WTC11 (cell line): ENCODE data around the gene GSK3B. TPM values are rescaled to one million over a fixed set of nuclear protein-coding genes. Genes with fewer than 3 reads are reported as not detected.

ENCODE experiments used
- ATAC-seq: fragments of 200-7000 bp; cut with Tn5 transposase; 2 replicates; pipeline ENCODE4 v1.10.0; 2021; ENCODE audit warnings: mild to moderate bottlenecking, moderate library complexity
- CTCF ChIA-PET: fragments of 300-600 bp; sonication (Branson Sonifier 250); formaldehyde crosslinking; loops from one replicate; lab custom pipeline; 2021; ENCODE audit warnings: antibody characterized with exemption; lab: Charles Lee
- POLR2A ChIA-PET: fragments of 350-600 bp; sonication (Branson Sonifier 250); formaldehyde crosslinking; loops from one replicate; lab custom pipeline; 2021; ENCODE audit warnings: antibody characterized with exemption; lab: Charles Lee
- DNase-seq: peaks from one replicate; pipeline ENCODE4 v3.0.0; 2021; ENCODE audit warnings: low spot score
- H3K27ac Mint-ChIP-seq: 2 replicates; pipeline ENCODE4 v1.8.0; 2021; ENCODE audit warnings: mixed read lengths
- H3K27me3 Mint-ChIP-seq: 2 replicates; pipeline ENCODE4 v1.8.0; 2021; ENCODE audit warnings: low read depth, mild to moderate bottlenecking, moderate library complexity, mixed read lengths
- H3K36me3 Mint-ChIP-seq: 2 replicates; pipeline ENCODE4 v1.8.0; 2021; ENCODE audit warnings: mixed read lengths
- H3K4me1 Mint-ChIP-seq: 2 replicates; pipeline ENCODE4 v1.8.0; 2022; ENCODE audit warnings: mixed read lengths
- H3K4me3 Mint-ChIP-seq: 2 replicates; pipeline ENCODE4 v1.8.0; 2021; ENCODE audit warnings: mild to moderate bottlenecking, moderate library complexity, mixed read lengths
- H3K9me3 Mint-ChIP-seq: 2 replicates; pipeline ENCODE4 v1.8.0; 2021; ENCODE audit warnings: mixed read lengths
- CTCF ChIP-seq: fragments of 200-600 bp; IDR thresholded peaks from 2 replicates; pipeline ENCODE4 v1.8.0; 2022; ENCODE audit warnings: antibody characterized with exemption
- ESRRA ChIP-seq: sonication (generic); formaldehyde crosslinking; IDR thresholded peaks from 2 replicates; pipeline ENCODE4 v1.8.1; 2022; ENCODE audit warnings: mild to moderate bottlenecking, missing genetic modification reagents, borderline replicate concordance
- GTF2I ChIP-seq: fragments of 250-450 bp; sonication (Bioruptor Pico); conservative IDR thresholded peaks from 2 replicates; pipeline ENCODE4 v1.4.0; 2021; ENCODE audit warnings: mild to moderate bottlenecking
- IRF2 ChIP-seq: sonication (generic); formaldehyde crosslinking; IDR thresholded peaks from 2 replicates; pipeline ENCODE4 v1.8.0; 2022; ENCODE audit warnings: low read depth, missing genetic modification reagents, borderline replicate concordance
- KAT7 ChIP-seq: sonication (generic); formaldehyde crosslinking; IDR thresholded peaks from 2 replicates; pipeline ENCODE4 v1.8.1; 2023; ENCODE audit warnings: missing genetic modification reagents, mild to moderate bottlenecking, borderline replicate concordance
- NFYB ChIP-seq: sonication (generic); formaldehyde crosslinking; conservative IDR thresholded peaks from 2 replicates; pipeline ENCODE4 v1.8.0; 2022; ENCODE audit warnings: low read depth, missing genetic modification reagents
- SOX15 ChIP-seq: fragments of 250-450 bp; sonication (Bioruptor Pico); IDR thresholded peaks from 2 replicates; pipeline ENCODE4 v1.9.0; 2021; ENCODE audit warnings: mild to moderate bottlenecking
- ZNF121 ChIP-seq: sonication (generic); formaldehyde crosslinking; IDR thresholded peaks from 2 replicates; pipeline ENCODE4 v1.8.0; 2023; ENCODE audit warnings: missing genetic modification reagents
- ZNF219 ChIP-seq: sonication (generic); formaldehyde crosslinking; IDR thresholded peaks from 2 replicates; pipeline ENCODE4 v1.8.0; 2023; ENCODE audit warnings: missing genetic modification reagents, mild to moderate bottlenecking, borderline replicate concordance
- ZNF396 ChIP-seq: fragments of 250-450 bp; sonication (Bioruptor Pico); IDR thresholded peaks from 2 replicates; pipeline ENCODE4 v1.8.0; 2021; ENCODE audit warnings: mild to moderate bottlenecking, moderate library complexity, borderline replicate concordance
- ZNF416 ChIP-seq: fragments of 250-450 bp; sonication (Bioruptor Pico); IDR thresholded peaks from 2 replicates; pipeline ENCODE4 v1.9.0; 2021; ENCODE audit warnings: mild to moderate bottlenecking, inconsistent platforms
- total RNA-seq: library from RNA; stranded (reverse); gene quantifications from 3 replicates; pipeline ENCODE4 v1.2.3, GENCODE V29; 2021
- TF ChIP-seq, protein P1 (sequence below): sonication (generic); formaldehyde crosslinking; IDR thresholded peaks from 2 replicates; pipeline ENCODE4 v1.8.1; 2022; ENCODE audit warnings: low read depth, missing genetic modification reagents, borderline replicate concordance
- TF ChIP-seq, protein P2 (sequence below): fragments of 250-450 bp; sonication (Bioruptor Pico); IDR thresholded peaks from 2 replicates; pipeline ENCODE4 v1.9.0; 2021; ENCODE audit warnings: mild to moderate bottlenecking
- TF ChIP-seq, protein P3 (sequence below): sonication (generic); formaldehyde crosslinking; IDR thresholded peaks from 2 replicates; pipeline ENCODE4 v1.8.1; 2023; ENCODE audit warnings: mild to moderate bottlenecking, missing genetic modification reagents, moderate library complexity
- TF ChIP-seq, protein P4 (sequence below): sonication (generic); formaldehyde crosslinking; IDR thresholded peaks from 2 replicates; pipeline ENCODE4 v1.8.0; 2022; ENCODE audit warnings: mild to moderate bottlenecking, missing genetic modification reagents
- TF ChIP-seq, protein P5 (sequence below): fragments of 250-450 bp; sonication (Bioruptor Pico); IDR thresholded peaks from 2 replicates; pipeline ENCODE4 v1.9.0; 2021; ENCODE audit warnings: moderate library complexity, mild to moderate bottlenecking, inconsistent platforms, borderline replicate concordance
- TF ChIP-seq, protein P6 (sequence below): sonication (generic); formaldehyde crosslinking; IDR thresholded peaks from 2 replicates; pipeline ENCODE4 v1.8.1; 2022; ENCODE audit warnings: mild to moderate bottlenecking, missing genetic modification reagents, moderate library complexity, borderline replicate concordance

Gene GSK3B
- total RNA-seq, 1 experiment from 2014 or later: 48.9 TPM

DNA sequence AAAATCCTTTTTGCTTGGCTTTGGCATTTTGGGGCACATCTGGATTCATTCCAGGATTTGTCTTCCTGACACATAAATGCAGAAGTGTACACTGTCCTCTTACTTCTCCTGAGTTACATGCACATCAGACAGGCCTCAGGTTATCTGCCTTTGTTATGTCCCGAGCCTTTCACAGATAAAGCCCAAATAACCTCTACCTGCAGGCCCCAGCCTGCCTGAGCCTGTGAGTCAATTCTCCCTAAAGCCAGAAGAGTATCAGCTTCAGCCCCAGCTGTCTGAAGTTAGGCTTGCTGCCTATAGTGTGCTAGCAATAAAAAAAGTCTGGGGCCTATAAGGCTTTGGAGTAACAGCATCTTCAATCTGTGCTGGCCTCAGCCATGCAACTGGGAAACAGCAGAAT is 17.7 kb upstream of the GSK3B start:
- no peaks in the 10 kb centered on the region; the same call in 1 of the 2 replicates for H3K27me3 Mint-ChIP-seq
- no peak overlapping the region for H3K4me3 Mint-ChIP-seq
- DNase-seq (no peak), ATAC-seq (no peak)
- POLR2A ChIA-PET: no interaction called here
- H3K27ac Mint-ChIP-seq: no peak overlapping the region
- peaks cover 7% of the 10 kb centered on the region for H3K36me3 Mint-ChIP-seq
- peaks cover 18% of the 10 kb centered on the region for H3K9me3 Mint-ChIP-seq
- peaks cover 4% of the 10 kb centered on the region; the same call in 1 of the 2 replicates for H3K4me1 Mint-ChIP-seq
- TF ChIP-seq ZNF219 (no peak), KAT7 (CRISPR knock-in tag) (no peak), IRF2 (CRISPR knock-in tag) (no peak), NFYB (CRISPR knock-in tag) (no peak), SOX15 (no peak)
- TF ChIP-seq, protein P1, sequence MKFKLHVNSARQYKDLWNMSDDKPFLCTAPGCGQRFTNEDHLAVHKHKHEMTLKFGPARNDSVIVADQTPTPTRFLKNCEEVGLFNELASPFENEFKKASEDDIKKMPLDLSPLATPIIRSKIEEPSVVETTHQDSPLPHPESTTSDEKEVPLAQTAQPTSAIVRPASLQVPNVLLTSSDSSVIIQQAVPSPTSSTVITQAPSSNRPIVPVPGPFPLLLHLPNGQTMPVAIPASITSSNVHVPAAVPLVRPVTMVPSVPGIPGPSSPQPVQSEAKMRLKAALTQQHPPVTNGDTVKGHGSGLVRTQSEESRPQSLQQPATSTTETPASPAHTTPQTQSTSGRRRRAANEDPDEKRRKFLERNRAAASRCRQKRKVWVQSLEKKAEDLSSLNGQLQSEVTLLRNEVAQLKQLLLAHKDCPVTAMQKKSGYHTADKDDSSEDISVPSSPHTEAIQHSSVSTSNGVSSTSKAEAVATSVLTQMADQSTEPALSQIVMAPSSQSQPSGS: no peak
- TF ChIP-seq, protein P2, sequence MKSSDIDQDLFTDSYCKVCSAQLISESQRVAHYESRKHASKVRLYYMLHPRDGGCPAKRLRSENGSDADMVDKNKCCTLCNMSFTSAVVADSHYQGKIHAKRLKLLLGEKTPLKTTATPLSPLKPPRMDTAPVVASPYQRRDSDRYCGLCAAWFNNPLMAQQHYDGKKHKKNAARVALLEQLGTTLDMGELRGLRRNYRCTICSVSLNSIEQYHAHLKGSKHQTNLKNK (CRISPR knock-in tag): no peak
- TF ChIP-seq, all 79 proteins: peak for 0
- CTCF ChIA-PET: interaction anchor here (1.5 kb wide), 1 partner anchor 72 kb away, joined by 4 read pairs; no protein-coding TSS in a partner anchor

DNA sequence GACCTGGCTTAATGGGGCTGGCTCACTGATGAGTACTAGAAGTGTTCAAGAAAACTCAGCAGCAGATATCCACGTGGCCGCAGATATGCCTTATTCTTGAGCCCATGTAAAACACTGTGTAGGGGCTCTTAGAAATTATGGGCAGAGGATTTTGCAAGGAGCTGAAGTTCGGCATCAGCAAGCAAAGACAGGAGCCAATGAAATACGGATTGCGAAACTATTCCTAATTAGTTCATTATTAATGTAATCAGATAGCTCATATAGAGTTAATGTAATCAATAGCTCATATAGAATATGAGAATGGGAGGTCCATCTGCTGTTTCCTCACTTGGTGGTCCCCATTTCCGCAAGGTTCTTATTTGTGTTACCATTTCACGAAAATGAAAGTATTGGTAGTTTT is 9.0 kb upstream of the GSK3B start:
- ChIA-PET POLR2A (no interaction called here), CTCF (no interaction called here)
- ATAC-seq (no peak), DNase-seq (no peak)
- no peak overlapping the region for H3K4me3 Mint-ChIP-seq
- TF ChIP-seq CTCF (no peak), ZNF121 (CRISPR knock-in tag) (no peak), GTF2I (no peak), ZNF396 (CRISPR knock-in tag) (no peak), ESRRA (no peak), ZNF416 (no peak), NFYB (CRISPR knock-in tag) (no peak)
- TF ChIP-seq, protein P3, sequence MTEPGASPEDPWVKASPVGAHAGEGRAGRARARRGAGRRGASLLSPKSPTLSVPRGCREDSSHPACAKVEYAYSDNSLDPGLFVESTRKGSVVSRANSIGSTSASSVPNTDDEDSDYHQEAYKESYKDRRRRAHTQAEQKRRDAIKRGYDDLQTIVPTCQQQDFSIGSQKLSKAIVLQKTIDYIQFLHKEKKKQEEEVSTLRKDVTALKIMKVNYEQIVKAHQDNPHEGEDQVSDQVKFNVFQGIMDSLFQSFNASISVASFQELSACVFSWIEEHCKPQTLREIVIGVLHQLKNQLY (CRISPR knock-in tag): no peak
- TF ChIP-seq, protein P4, sequence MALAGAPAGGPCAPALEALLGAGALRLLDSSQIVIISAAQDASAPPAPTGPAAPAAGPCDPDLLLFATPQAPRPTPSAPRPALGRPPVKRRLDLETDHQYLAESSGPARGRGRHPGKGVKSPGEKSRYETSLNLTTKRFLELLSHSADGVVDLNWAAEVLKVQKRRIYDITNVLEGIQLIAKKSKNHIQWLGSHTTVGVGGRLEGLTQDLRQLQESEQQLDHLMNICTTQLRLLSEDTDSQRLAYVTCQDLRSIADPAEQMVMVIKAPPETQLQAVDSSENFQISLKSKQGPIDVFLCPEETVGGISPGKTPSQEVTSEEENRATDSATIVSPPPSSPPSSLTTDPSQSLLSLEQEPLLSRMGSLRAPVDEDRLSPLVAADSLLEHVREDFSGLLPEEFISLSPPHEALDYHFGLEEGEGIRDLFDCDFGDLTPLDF (CRISPR knock-in tag): no peak
- TF ChIP-seq, protein P5, sequence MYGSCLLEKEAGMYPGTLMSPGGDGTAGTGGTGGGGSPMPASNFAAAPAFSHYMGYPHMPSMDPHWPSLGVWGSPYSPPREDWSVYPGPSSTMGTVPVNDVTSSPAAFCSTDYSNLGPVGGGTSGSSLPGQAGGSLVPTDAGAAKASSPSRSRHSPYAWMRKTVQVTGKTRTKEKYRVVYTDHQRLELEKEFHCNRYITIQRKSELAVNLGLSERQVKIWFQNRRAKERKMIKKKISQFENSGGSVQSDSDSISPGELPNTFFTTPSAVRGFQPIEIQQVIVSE: no peak
- no peak overlapping the region for H3K27ac Mint-ChIP-seq
- no peaks in the 10 kb centered on the region for H3K27me3 Mint-ChIP-seq
- no peaks in the 10 kb centered on the region for H3K4me1 Mint-ChIP-seq
- H3K9me3 Mint-ChIP-seq: no peaks in the 10 kb centered on the region
- peaks cover 21% of the 10 kb centered on the region for H3K36me3 Mint-ChIP-seq

GRCh38 chr3:120102674-120103073 is 8.4 kb upstream of the GSK3B start:
- Mint-ChIP-seq H3K4me1 (no peaks in the 10 kb centered on the region), H3K4me3 (no peak overlapping the region), H3K27ac (no peak overlapping the region), H3K27me3 (no peaks in the 10 kb centered on the region), H3K36me3 (peaks cover 21% of the 10 kb centered on the region), H3K9me3 (no peaks in the 10 kb centered on the region)
- ChIA-PET CTCF (no interaction called here), POLR2A (no interaction called here)
- ATAC-seq: no peak
- TF ChIP-seq, protein P6, sequence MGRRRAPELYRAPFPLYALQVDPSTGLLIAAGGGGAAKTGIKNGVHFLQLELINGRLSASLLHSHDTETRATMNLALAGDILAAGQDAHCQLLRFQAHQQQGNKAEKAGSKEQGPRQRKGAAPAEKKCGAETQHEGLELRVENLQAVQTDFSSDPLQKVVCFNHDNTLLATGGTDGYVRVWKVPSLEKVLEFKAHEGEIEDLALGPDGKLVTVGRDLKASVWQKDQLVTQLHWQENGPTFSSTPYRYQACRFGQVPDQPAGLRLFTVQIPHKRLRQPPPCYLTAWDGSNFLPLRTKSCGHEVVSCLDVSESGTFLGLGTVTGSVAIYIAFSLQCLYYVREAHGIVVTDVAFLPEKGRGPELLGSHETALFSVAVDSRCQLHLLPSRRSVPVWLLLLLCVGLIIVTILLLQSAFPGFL (CRISPR knock-in tag): no peak
- no peak for DNase-seq
